Loucy (cell line): Measurements from ENCODE around the gene OR2G3.
A peak's percentile ranks its signal among the peaks of the same experiment; 100 is the strongest.

Experiments used
- H2AFZ ChIP-seq: fragments of 200-600 bp; sonication (generic); 2 replicates; pipeline ENCODE4 v1.6.0; 2016; ENCODE audit warnings: antibody characterized with exemption, mild to moderate bottlenecking, low read length, moderate library complexity
- H3F3A ChIP-seq: fragments of 200-600 bp; 2 replicates; pipeline ENCODE4 v1.6.0; 2016; ENCODE audit warnings: antibody characterized with exemption, low read depth, mild to moderate bottlenecking
- H3K27me3 ChIP-seq: fragments of 200-600 bp; sonication (generic); 2 replicates; pipeline ENCODE4 v1.6.1; 2014; ENCODE audit warnings: low read length, mild to moderate bottlenecking; ENCODE audit not compliant: insufficient read depth, poor library complexity, severe bottlenecking
- H3K36me3 ChIP-seq: fragments of 200-600 bp; sonication (generic); 2 replicates; pipeline ENCODE4 v1.6.1; 2016; ENCODE audit warnings: low read length; ENCODE audit not compliant: insufficient read depth
- H3K4me1 ChIP-seq: fragments of 200-600 bp; sonication (generic); 2 replicates; pipeline ENCODE4 v1.5.1; 2014; ENCODE audit warnings: low read length, mild to moderate bottlenecking; ENCODE audit not compliant: insufficient read depth, poor library complexity, severe bottlenecking
- H3K4me2 ChIP-seq: fragments of 200-600 bp; sonication (generic); 2 replicates; pipeline ENCODE4 v1.6.0; 2014; ENCODE audit warnings: antibody characterized with exemption, low read length, low read depth, mild to moderate bottlenecking; ENCODE audit not compliant: poor library complexity, severe bottlenecking
- H3K4me3 ChIP-seq: fragments of 200-600 bp; sonication (generic); 2 replicates; pipeline ENCODE4 v1.5.1; 2014; ENCODE audit warnings: low read length, mild to moderate bottlenecking, mixed read lengths; ENCODE audit not compliant: poor library complexity, severe bottlenecking
- H3K79me2 ChIP-seq: fragments of 200-600 bp; sonication (generic); 2 replicates; pipeline ENCODE4 v1.6.1; 2014; ENCODE audit warnings: low read length; ENCODE audit not compliant: insufficient read depth
- H3K9ac ChIP-seq: fragments of 200-600 bp; sonication (generic); 2 replicates; pipeline ENCODE4 v1.6.0; 2014; ENCODE audit warnings: mild to moderate bottlenecking, low read depth, low read length, moderate library complexity; ENCODE audit not compliant: poor library complexity, severe bottlenecking
- H3K9me2 ChIP-seq: fragments of 200-600 bp; sonication (generic); replicated peaks from 2 replicates; pipeline ENCODE4 v1.6.1; 2016; ENCODE audit warnings: low read depth, low read length, mixed read lengths
- H3K9me3 ChIP-seq: fragments of 200-600 bp; sonication (generic); 2 replicates; pipeline ENCODE4 v1.6.1; 2014; ENCODE audit warnings: mild to moderate bottlenecking, antibody characterized with exemption, low read length, low read depth; ENCODE audit not compliant: insufficient read depth
- H4K20me1 ChIP-seq: fragments of 200-600 bp; sonication (generic); 2 replicates; pipeline ENCODE4 v1.6.0; 2014; ENCODE audit warnings: antibody characterized with exemption, low read length, mild to moderate bottlenecking; ENCODE audit not compliant: insufficient read depth, poor library complexity, severe bottlenecking
- CTCF ChIP-seq: fragments of 200-600 bp; sonication (generic); conservative IDR thresholded peaks from 2 replicates; pipeline ENCODE4 v1.5.1; 2014; ENCODE audit warnings: mild to moderate bottlenecking, antibody characterized with exemption, low read length
- EZH2phosphoT487 ChIP-seq: fragments of 200-600 bp; IDR thresholded peaks from 2 replicates; pipeline ENCODE4 v1.6.1; 2018; ENCODE audit warnings: antibody characterized with exemption, mild to moderate bottlenecking, moderate library complexity, borderline replicate concordance

The OR2G3 gene

GRCh38 chr1:247562198-247562597 is 43.2 kb upstream of the OR2G3 start:
- Histone ChIP-seq H3K9ac (no peak overlapping the region), H4K20me1 (peaks cover 46% of the 10 kb centered on the region)

GRCh38 chr1:247574236-247574635 is 31.1 kb upstream of the OR2G3 start:
- peaks cover 78% of the 10 kb centered on the region for H3K36me3 ChIP-seq
- no peaks in the 10 kb centered on the region for H3K9me3 ChIP-seq
- no peak overlapping the region for H3K4me3 ChIP-seq
- H2AFZ ChIP-seq, result no peak overlapping the region
- H3K4me1 ChIP-seq, result peaks cover 4% of the 10 kb centered on the region
- H3K4me2 ChIP-seq, result no peak overlapping the region
- TF ChIP-seq EZH2phosphoT487, result no peak
- TF ChIP-seq CTCF, result no peak
- H3F3A ChIP-seq, result no peaks in the 10 kb centered on the region
- peaks cover 9% of the 10 kb centered on the region for H4K20me1 ChIP-seq
- H3K9me2 ChIP-seq, result no peaks in the 10 kb centered on the region
- no peaks in the 10 kb centered on the region for H3K27me3 ChIP-seq
- H3K79me2 ChIP-seq, result peaks cover 39% of the 10 kb centered on the region
- no peak overlapping the region for H3K9ac ChIP-seq

More at GRCh38 chr1:247562198-247562597, 43.2 kb upstream of the OR2G3 start:
- Histone ChIP-seq H3K79me2 (peaks cover 82% of the 10 kb centered on the region), H3K4me2 (peak overlapping the region; percentile 21), H3K9me2 (no peaks in the 10 kb centered on the region), H3K4me1 (peaks cover 53% of the 10 kb centered on the region), H2AFZ (no peak overlapping the region), H3K36me3 (peaks cover 58% of the 10 kb centered on the region), H3K27me3 (no peaks in the 10 kb centered on the region), H3F3A (no peaks in the 10 kb centered on the region), H3K4me3 (no peak overlapping the region), H3K9me3 (no peaks in the 10 kb centered on the region)
- no peak for TF ChIP-seq EZH2phosphoT487
- no peak for TF ChIP-seq CTCF

DNA sequence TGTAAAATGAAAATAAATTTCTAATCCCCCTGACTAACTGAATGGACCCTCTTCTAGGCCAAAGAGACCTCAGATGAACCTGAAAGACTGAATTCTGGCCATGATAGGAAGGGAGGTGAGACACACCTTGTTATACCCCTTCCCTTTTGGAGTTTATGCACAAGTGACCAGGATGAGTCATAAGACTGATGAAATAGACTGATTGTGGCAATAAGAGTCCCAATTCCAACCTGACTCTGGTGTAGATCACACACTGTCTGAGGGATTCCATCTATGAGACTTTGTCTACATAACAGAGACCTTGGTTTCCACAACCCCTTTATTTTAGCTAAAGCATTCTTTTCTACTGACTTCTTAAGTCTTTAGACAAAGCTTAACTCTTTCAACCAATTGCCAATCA is 30.7 kb upstream of the OR2G3 start:
- H3K79me2 ChIP-seq, result peaks cover 34% of the 10 kb centered on the region

More for the DNA sequence above, 30.7 kb upstream of the OR2G3 start:
- no peaks in the 10 kb centered on the region for H3F3A ChIP-seq
- no peak overlapping the region for H3K4me3 ChIP-seq
- no peaks in the 10 kb centered on the region for H3K27me3 ChIP-seq
- no peaks in the 10 kb centered on the region for H3K9me3 ChIP-seq
- H3K9ac ChIP-seq, result no peak overlapping the region
- no peak overlapping the region for H3K4me2 ChIP-seq
- peaks cover 76% of the 10 kb centered on the region for H3K36me3 ChIP-seq
- peaks cover 4% of the 10 kb centered on the region for H3K4me1 ChIP-seq
- no peak overlapping the region for H2AFZ ChIP-seq
- TF ChIP-seq CTCF, result no peak
- no peak for TF ChIP-seq EZH2phosphoT487
- H3K9me2 ChIP-seq, result no peaks in the 10 kb centered on the region
- peaks cover 9% of the 10 kb centered on the region for H4K20me1 ChIP-seq
